ENCODE data around the gene PRDX1.
A peak's percentile ranks its signal among the peaks of the same experiment; 100 is the strongest.
"Not testable (repeated sequence)": the region's sequence is repeated elsewhere in the genome, so short reads cannot be mapped to it uniquely, and the experiment has no call there.

The PRDX1 gene

DNA sequence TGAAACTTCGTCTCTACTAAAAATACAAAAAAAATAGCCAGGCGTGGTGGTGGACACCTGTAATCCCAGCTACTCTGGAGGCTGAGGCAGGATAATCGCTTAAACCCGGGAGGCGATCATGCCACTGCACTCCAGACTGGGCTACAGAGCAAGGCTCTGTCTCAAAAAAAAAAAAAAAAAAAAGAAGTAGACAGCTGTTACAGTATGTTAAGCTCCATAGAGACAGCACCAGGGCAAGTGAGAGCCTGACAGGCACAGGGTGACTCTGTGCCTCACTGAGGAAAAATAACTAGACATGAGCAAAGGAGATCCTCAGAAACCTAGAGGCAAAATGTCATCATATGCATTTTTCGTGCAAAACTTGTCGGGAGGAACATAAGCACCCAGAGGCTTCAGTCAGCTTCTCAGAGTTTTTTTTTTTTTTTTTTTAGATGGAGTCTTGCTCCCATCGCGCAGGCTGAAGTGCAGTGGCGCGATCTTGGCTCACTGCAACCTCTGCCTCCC lies 9.0 kb upstream of the PRDX1 start:
- TF ChIP-seq MAX (IDR thresholded peaks at IDR 0.05; ENCODE audit: low read depth, low read length) (no peak), MYC (IDR thresholded peaks at IDR 0.05; ENCODE audit: low read depth, low read length) (no peak), POLR2A (IDR thresholded peaks at IDR 0.05; ENCODE audit: extremely low read depth, insufficient read length) (no peak), CTCF (IDR thresholded peaks at IDR 0.05; ENCODE audit: low read depth, low read length) (no peak)

GRCh38 chr1:45526135-45526644 lies 4.5 kb upstream of the PRDX1 start:
- DNase-seq (ENCODE audit: low read depth): no peak
- no peak overlapping the region for H3K4me3 ChIP-seq (ENCODE audit: low read depth, low read length)
- TF ChIP-seq POLR2A (IDR thresholded peaks at IDR 0.05; ENCODE audit: extremely low read depth, insufficient read length) (no peak), CTCF (IDR thresholded peaks at IDR 0.05; ENCODE audit: low read depth, low read length) (no peak), MAX (IDR thresholded peaks at IDR 0.05; ENCODE audit: low read depth, low read length) (no peak), MYC (IDR thresholded peaks at IDR 0.05; ENCODE audit: low read depth, low read length) (no peak)

More for the DNA sequence above, 9.0 kb upstream of the PRDX1 start:
- no peak overlapping the region for H3K4me3 ChIP-seq (ENCODE audit: low read depth, low read length)
- no peak for DNase-seq (ENCODE audit: low read depth)

DNA sequence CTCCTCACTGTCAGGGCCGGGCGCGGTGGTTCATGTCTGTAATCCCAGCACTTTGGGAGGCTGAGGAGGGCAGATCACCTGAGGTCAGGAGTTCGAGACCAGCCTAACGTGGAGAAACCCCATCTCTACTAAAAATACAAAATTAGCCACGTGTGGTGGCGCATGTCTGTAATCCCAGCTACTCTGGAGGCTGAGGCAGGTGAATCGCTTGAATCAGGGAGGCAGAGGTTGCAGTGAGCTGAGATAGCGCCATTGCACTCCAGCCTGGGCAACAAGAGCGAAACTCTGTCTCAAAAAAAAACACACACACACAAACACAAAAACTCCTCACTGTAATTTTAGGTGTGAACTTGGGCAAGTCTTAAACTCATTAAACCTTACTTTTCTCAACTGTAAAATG lies 2.3 kb upstream of the PRDX1 start:
- not testable (repeated sequence) for DNase-seq (ENCODE audit: low read depth); H3K4me3 ChIP-seq (ENCODE audit: low read depth, low read length)

DNA sequence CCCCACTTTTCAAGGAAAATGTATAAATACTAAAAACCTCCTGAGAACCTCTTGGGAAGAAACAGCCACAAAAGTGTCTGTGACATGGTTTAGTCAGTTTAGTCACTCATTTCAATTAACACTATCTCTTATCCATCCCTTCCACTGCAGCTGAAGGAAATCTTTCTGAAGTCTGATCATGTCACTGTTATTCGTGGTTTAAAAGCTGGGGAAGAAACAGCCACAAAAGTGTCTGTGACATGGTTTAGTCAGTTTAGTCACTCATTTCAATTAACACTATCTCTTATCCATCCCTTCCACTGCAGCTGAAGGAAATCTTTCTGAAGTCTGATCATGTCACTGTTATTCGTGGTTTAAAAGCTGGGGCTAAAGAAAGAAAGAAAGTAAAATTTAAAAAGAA lies 1.8 kb upstream of the PRDX1 start:
- not testable (repeated sequence) for H3K4me3 ChIP-seq (ENCODE audit: low read depth, low read length); DNase-seq (ENCODE audit: low read depth)

DNA sequence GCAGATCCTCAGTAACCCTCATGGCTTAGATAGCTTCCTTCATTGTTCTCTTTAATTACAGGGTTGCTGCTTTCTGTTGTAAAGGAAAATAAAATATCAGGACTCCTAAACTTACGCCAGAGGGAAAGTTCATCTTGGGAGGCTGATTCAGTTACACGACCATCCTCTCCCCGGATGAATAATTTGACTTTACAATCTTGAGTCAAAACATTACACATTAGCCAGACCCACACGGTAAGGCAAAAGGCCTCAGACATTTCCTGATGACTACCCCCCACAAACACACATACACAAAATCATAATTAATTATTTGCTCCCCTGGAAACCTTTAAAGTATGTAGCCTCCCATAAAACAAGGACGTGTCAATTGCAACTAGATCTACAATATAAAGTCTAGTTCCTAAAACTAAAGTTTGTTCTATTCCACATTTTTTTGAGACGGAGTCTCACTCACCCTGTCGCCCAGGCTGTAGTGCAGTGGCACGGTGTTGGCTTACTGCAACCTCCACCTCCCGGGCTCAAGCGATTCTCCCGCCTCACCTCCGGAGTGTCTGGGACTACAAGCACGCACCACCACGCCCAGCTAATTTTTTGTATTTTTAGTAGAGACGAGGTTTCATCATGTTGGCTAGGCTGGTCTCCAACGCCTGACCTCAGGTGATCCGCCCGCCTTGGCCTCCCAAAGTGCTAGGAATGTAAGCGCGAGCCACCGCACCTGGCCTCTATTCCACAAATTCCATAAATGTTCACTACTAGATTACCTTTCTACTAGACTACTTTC lies 830 bp upstream of the PRDX1 start:
- DNase-seq (ENCODE audit: low read depth): no peak
- TF ChIP-seq CTCF (IDR thresholded peaks at IDR 0.05; ENCODE audit: low read depth, low read length) (no peak), POLR2A (IDR thresholded peaks at IDR 0.05; ENCODE audit: extremely low read depth, insufficient read length) (no peak), MYC (IDR thresholded peaks at IDR 0.05; ENCODE audit: low read depth, low read length) (no peak), MAX (IDR thresholded peaks at IDR 0.05; ENCODE audit: low read depth, low read length) (no peak)
- H3K4me3 ChIP-seq (ENCODE audit: low read depth, low read length): peak overlapping the region; percentile 65

GRCh38 chr1:45519774-45520173 lies 1.9 kb downstream of the PRDX1 start:
- not testable (repeated sequence) for DNase-seq (ENCODE audit: low read depth)
- H3K4me3 ChIP-seq (ENCODE audit: low read depth, low read length): peak overlapping the region; percentile 98

GRCh38 chr1:45518910-45519309 lies 2.8 kb downstream of the PRDX1 start:
- no peak overlapping the region for H3K4me3 ChIP-seq (ENCODE audit: low read depth, low read length)
- TF ChIP-seq MAX (IDR thresholded peaks at IDR 0.05; ENCODE audit: low read depth, low read length): no peak
- TF ChIP-seq MYC (IDR thresholded peaks at IDR 0.05; ENCODE audit: low read depth, low read length): no peak
- no peak for TF ChIP-seq CTCF (IDR thresholded peaks at IDR 0.05; ENCODE audit: low read depth, low read length)
- TF ChIP-seq POLR2A (IDR thresholded peaks at IDR 0.05; ENCODE audit: extremely low read depth, insufficient read length): no peak
- DNase-seq (ENCODE audit: low read depth): no peak

GRCh38 chr1:45518366-45518765 lies 3.3 kb downstream of the PRDX1 start:
- not testable (repeated sequence) for H3K4me3 ChIP-seq (ENCODE audit: low read depth, low read length); DNase-seq (ENCODE audit: low read depth)
